Measurements from ENCODE around the gene FBRS.

FBRS gene

GRCh38 chr16:30657866-30658730, at the start of gene FBRS:
TSS of gene FBRS (plus strand) at chr16:30658431. CDS start at chr16:30659519, 1,088 bp downstream.
- Mint-ChIP-seq H3K4me1 (ENCODE audit: low read depth) (peaks cover 66% of the 10 kb centered on the region), H3K27ac (peak within 1 kb of the TSS; percentile 100), H3K27me3 (no peaks in the 10 kb centered on the region), H3K36me3 (ENCODE audit: low read depth) (peaks cover 91% of the 10 kb centered on the region), H3K4me3 (peak within 1 kb of the TSS; percentile 98), H3K9me3 (no peaks in the 10 kb centered on the region)
- intact Hi-C loops (cut with micrococcal nuclease) = loop anchor here (1.0 to 5.0 kb wide), 4 partner anchors 8 to 414 kb away; partner anchors contain the start of genes CFAP119, PRR14, RNF40 and ZNF646

GRCh38 chr16:30609002-30609925, 49.0 kb upstream of the FBRS start:
- Mint-ChIP-seq H3K27me3 (no peaks in the 10 kb centered on the region), H3K4me1 (ENCODE audit: low read depth) (peaks cover 66% of the 10 kb centered on the region), H3K9me3 (no peaks in the 10 kb centered on the region), H3K27ac (peak overlapping the region; percentile 92), H3K4me3 (peak overlapping the region; percentile 89), H3K36me3 (ENCODE audit: low read depth) (peaks cover 59% of the 10 kb centered on the region)
- intact Hi-C loops (cut with micrococcal nuclease) = loop anchor here (10.0 kb wide), 1 partner anchor 164 kb away; the partner anchor contains the start of gene SEPHS2

GRCh38 chr16:30609926-30610839, 48.0 kb upstream of the FBRS start, which contains the start of gene ZNF689:
TSS of gene ZNF689 (minus strand) at chr16:30610389. CDS start at chr16:30610041, 348 bp downstream.
- peaks cover 61% of the 10 kb centered on the region for H3K4me1 Mint-ChIP-seq (ENCODE audit: low read depth)
- H3K4me3 Mint-ChIP-seq = peak within 1 kb of the TSS; percentile 89
- no peaks in the 10 kb centered on the region for H3K27me3 Mint-ChIP-seq
- H3K9me3 Mint-ChIP-seq = no peaks in the 10 kb centered on the region
- H3K36me3 Mint-ChIP-seq (ENCODE audit: low read depth) = peaks cover 50% of the 10 kb centered on the region
- intact Hi-C loops (cut with micrococcal nuclease) = loop anchor here (10.0 kb wide), 1 partner anchor 165 kb away; the partner anchor contains the start of gene SEPHS2
- peak within 1 kb of the TSS; percentile 92 for H3K27ac Mint-ChIP-seq

- intact Hi-C loops (cut with micrococcal nuclease) = no loop called here
- Mint-ChIP-seq H3K27ac (no peak overlapping the region), H3K4me1 (ENCODE audit: low read depth) (peaks cover 26% of the 10 kb centered on the region), H3K27me3 (no peaks in the 10 kb centered on the region), H3K36me3 (ENCODE audit: low read depth) (no peaks in the 10 kb centered on the region), H3K9me3 (no peaks in the 10 kb centered on the region), H3K4me3 (no peak overlapping the region)
These were observed 42.7 kb upstream of the FBRS start for GRCh38 chr16:30615358-30616091.

GRCh38 chr16:30619202-30619601, 39.0 kb upstream of the FBRS start:
- H3K27me3 Mint-ChIP-seq = no peaks in the 10 kb centered on the region
- no peaks in the 10 kb centered on the region for H3K9me3 Mint-ChIP-seq
- intact Hi-C loops (cut with micrococcal nuclease) = no loop called here
- H3K36me3 Mint-ChIP-seq (ENCODE audit: low read depth) = no peaks in the 10 kb centered on the region
- no peak overlapping the region for H3K4me3 Mint-ChIP-seq
- peaks cover 15% of the 10 kb centered on the region for H3K4me1 Mint-ChIP-seq (ENCODE audit: low read depth)
- H3K27ac Mint-ChIP-seq = no peak overlapping the region

- Mint-ChIP-seq H3K9me3 (no peaks in the 10 kb centered on the region), H3K4me3 (no peak overlapping the region), H3K27ac (no peak overlapping the region), H3K36me3 (ENCODE audit: low read depth) (no peaks in the 10 kb centered on the region), H3K4me1 (ENCODE audit: low read depth) (peaks cover 12% of the 10 kb centered on the region), H3K27me3 (no peaks in the 10 kb centered on the region)
- intact Hi-C loops (cut with micrococcal nuclease) = no loop called here
These were observed 38.6 kb upstream of the FBRS start for GRCh38 chr16:30619638-30620037.

- H3K4me1 Mint-ChIP-seq (ENCODE audit: low read depth) = peaks cover 11% of the 10 kb centered on the region
- H3K9me3 Mint-ChIP-seq = no peaks in the 10 kb centered on the region
- intact Hi-C loops (cut with micrococcal nuclease) = no loop called here
- H3K27ac Mint-ChIP-seq = no peak overlapping the region
- H3K36me3 Mint-ChIP-seq (ENCODE audit: low read depth) = no peaks in the 10 kb centered on the region
- H3K27me3 Mint-ChIP-seq = no peaks in the 10 kb centered on the region
- H3K4me3 Mint-ChIP-seq = no peak overlapping the region
These were observed 38.1 kb upstream of the FBRS start for GRCh38 chr16:30620169-30620568.

GRCh38 chr16:30621765-30622164, 36.5 kb upstream of the FBRS start:
- Mint-ChIP-seq H3K9me3 (no peaks in the 10 kb centered on the region), H3K4me1 (ENCODE audit: low read depth) (peaks cover 5% of the 10 kb centered on the region), H3K4me3 (no peak overlapping the region), H3K36me3 (ENCODE audit: low read depth) (no peaks in the 10 kb centered on the region), H3K27me3 (no peaks in the 10 kb centered on the region), H3K27ac (no peak overlapping the region)
- intact Hi-C loops (cut with micrococcal nuclease) = no loop called here

- H3K4me3 Mint-ChIP-seq = no peak overlapping the region
- intact Hi-C loops (cut with micrococcal nuclease) = no loop called here
- H3K9me3 Mint-ChIP-seq = no peaks in the 10 kb centered on the region
- no peaks in the 10 kb centered on the region for H3K27me3 Mint-ChIP-seq
- peaks cover 5% of the 10 kb centered on the region for H3K4me1 Mint-ChIP-seq (ENCODE audit: low read depth)
- no peaks in the 10 kb centered on the region for H3K36me3 Mint-ChIP-seq (ENCODE audit: low read depth)
- no peak overlapping the region for H3K27ac Mint-ChIP-seq
These were observed 35.7 kb upstream of the FBRS start for GRCh38 chr16:30622455-30623032.

- Mint-ChIP-seq H3K9me3 (no peaks in the 10 kb centered on the region), H3K27ac (no peak overlapping the region), H3K4me3 (no peak overlapping the region), H3K36me3 (ENCODE audit: low read depth) (no peaks in the 10 kb centered on the region), H3K27me3 (no peaks in the 10 kb centered on the region), H3K4me1 (ENCODE audit: low read depth) (peaks cover 8% of the 10 kb centered on the region)
- intact Hi-C loops (cut with micrococcal nuclease) = no loop called here
These were observed 34.5 kb upstream of the FBRS start for GRCh38 chr16:30623536-30624283.

GRCh38 chr16:30626236-30626635, 32.0 kb upstream of the FBRS start:
- no peaks in the 10 kb centered on the region for H3K36me3 Mint-ChIP-seq (ENCODE audit: low read depth)
- no peaks in the 10 kb centered on the region for H3K27me3 Mint-ChIP-seq
- H3K4me3 Mint-ChIP-seq = no peak overlapping the region
- intact Hi-C loops (cut with micrococcal nuclease) = no loop called here
- H3K4me1 Mint-ChIP-seq (ENCODE audit: low read depth) = peaks cover 11% of the 10 kb centered on the region
- no peak overlapping the region for H3K27ac Mint-ChIP-seq
- no peaks in the 10 kb centered on the region for H3K9me3 Mint-ChIP-seq
